Stimulated activated naive CD4-positive, alpha-beta T cell treated with Interleukin-2 at 50 U/mL for 16 hours (primary cell): Measurements from ENCODE around the gene APBA3.

Source experiments
- DNase-seq: peaks from one replicate; lab custom pipeline; 2025; lab: John Stamatoyannopoulos, UW

The APBA3 gene

DNA sequence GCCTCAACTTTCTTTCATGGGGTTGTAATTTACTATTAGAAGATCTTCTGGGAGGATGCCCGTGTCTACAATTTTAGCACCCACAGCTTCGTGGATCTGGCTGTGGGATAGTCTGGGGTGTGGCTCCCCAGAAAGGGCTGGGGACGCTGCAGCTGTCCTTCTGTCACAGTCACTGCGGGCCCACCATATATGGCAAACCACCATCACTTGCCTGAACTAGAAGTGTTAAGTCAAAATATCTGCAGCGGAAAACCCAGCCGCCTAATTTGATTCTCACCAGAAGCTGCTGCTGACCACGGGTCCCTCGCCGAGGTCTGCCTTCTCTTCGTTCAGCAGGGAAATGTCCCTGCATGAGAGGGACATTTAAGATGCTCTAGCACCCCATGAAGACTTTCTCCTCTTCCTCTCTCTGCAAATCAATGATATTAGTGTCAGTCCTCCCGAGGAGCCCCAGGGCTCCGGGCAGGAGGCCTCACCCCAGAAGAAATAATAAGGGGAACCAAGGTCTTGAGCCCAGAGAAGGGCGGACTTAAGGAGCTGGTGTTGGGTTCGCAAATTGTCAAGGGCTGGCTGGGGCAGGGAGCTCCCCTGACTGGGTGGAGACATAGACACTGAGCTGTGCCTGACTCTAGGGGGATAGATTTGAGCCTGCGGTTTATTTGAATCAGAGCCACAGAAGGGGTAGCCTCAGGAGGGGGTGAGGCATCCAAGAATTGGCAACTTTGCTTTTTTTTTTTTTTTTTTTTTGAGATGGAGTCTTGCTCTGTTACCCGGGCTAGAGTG, 27.7 kb upstream of the APBA3 start:
- DNase-seq, result no peak

DNA sequence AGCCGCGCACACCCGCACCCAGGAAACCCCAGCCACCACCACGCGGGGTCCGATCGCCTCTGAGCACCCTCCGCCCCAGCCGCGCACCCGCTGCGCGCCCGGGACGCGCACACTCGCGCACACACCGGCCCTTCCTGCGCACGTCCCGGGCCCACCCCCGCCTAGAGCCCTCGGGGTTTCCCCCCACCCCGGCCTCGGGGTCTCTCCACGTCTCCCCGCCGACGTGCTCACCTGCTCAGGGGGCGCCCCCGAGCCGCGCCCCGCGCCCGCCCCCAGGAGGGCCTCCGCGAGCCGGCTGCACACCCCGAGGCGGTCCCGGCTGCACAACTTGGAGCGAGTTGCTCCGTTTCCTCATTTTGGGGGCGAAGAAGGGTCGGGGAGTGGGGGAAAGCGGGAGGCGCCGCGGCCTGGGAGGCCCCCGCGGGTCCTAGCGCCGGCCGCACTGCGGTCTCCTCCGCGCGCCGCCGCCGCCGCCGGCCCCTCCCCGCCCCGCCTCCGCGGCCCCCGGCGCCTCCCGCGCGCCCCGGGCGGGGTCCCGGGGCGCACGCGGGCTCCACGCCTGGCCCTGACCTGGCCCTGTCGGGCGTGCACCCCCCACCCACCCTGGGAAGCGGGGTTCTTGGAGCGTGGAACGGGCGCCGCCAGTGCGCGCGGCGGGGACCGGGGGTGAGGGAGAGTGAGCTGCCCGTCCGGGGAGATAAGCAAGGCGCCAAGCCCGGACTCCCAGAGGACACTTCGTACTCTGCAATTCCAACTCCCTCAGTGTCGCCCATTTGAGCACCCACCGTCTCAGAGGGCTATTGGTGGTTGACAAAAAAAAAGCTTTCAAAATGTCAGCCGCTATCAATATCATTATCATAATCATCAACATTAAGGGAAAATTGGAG, 24.7 kb upstream of the APBA3 start, which contains the start of gene MATK:
Gene MATK (minus strand): TSS at position 444 of the 887 bp plus-strand sequence. CDS start 1,246 bp downstream, outside the sequence.
- peak; percentile 29 for DNase-seq

DNA sequence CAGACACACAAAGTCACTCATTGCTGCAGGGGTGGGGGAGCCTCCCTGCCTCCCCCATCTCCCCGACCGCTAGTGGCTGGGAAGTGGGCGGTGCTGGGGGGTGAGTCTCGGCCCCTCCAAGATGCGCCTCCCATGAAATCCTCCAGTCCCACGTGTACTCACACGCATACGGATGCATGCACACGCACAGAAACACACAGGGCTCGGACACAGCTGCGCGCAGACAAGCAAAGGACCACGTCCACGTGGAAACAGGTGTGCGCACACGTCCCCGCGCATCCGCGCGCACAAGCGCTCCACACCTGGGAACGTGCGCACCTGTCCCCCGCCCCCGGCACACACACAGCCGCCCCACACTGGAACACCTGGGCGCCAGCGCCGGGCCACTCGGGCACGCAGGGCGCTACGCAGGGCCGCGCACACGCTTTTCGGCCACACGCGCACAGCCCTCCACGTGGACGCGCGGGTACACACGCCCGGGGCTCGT, 24.0 kb upstream of the APBA3 start:
- peak; percentile 29 for DNase-seq

DNA sequence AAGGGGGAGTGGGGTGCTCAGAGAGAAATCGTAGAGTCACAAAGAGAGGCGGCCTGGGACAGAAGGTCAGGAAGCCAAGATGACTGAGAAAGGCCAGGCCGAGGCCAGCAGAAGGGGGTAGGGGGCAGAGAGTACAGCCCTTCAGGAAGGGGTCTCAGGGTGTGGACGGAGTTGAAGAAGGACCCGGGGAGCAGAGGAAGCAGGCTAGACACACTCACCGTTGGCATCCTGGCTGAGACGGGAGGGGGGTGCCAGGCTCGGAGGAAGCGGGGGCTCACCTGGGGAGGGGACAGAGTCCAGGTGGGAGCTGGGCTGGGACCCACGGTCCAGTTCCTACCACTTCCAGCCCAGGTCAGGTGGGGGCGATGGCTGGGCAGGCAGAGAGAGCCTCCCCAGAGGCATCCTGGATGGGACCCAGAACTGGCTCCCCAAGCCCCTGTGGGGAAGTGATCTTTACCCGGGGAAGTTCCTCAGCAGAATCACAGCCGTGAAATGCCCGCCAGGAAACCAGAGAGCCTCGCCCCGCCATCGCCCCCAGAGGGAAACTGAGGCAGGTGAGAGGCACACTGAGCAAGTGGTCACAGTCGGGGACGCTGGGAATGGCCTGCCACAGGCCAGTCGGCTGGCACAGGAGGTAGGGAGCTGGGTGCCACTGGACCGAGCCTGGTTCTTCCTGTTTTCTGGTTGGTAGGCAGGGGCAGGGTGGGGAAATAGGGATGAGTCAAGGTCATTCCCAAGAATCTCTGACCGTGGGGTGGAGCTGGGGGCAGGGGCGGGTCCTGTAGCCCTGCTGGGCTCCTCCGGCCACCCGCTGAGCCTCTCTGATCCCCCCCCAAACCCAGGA, 23.3 kb upstream of the APBA3 start:
- DNase-seq, result no peak

DNA sequence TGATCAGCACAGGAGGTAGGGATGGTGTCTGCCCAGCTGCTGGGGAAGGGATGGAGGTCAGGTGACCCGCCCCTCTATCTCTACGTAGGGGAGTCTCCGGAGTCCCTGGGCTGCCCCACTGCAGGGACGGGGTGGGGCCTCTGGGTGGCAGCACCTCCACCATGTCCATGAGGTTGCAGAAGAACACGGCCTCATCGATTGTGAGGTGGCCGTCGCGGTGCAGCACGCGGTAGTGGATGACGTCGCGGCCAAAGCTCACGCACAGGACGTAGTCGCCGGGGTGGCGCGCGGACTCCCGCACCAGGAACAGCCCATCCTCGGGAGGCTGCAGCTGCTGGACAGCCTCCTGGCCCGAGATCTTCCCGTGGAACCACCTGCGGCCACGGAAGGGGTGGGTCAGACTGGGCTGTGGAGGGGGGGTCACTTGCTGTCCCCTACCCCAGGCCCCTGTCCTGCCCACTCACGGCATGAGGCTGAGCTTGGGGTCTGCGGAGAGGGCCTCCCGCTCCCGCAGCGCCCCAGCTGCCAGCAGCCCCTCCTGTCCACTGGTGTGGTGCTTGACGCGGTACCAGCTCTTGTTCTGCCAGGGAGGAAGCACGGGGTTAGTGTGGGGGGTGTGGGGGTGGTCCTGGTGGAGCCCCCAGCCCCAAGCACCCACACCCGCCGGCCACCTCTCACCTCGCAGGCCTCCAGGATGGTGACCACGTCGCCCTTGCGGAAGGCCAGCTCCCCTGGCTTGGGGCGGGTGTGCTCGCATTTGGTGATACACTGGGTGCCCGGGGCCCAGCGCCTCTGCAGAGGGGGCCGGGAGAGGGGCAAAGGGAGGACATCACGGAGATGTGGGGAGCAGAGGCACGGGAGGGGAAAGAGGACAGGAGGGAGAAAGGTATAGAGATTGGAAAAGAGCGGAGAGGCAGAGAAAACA, 22.4 kb upstream of the APBA3 start:
- DNase-seq, result peak; percentile 6

DNA sequence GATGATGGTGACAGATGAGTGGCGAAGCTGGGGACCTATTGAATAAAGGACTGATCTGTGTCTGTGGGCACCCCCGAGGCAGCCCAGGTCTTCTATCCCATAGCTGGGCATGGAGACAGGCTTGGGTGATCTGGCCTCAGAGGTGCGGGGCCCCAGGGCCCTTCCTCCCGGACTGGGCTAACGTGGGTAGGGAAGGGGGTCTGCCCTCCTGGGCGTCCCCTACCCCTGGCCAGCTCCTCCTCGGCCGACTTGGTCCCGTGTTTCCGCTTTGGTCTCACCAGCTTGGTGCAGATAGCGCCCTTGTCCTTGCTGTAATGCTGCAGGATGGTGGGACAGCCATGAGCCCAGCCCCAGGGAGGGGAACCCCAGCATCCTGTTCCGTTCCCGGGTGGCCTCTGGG, 21.4 kb upstream of the APBA3 start:
- DNase-seq, result no peak

DNA sequence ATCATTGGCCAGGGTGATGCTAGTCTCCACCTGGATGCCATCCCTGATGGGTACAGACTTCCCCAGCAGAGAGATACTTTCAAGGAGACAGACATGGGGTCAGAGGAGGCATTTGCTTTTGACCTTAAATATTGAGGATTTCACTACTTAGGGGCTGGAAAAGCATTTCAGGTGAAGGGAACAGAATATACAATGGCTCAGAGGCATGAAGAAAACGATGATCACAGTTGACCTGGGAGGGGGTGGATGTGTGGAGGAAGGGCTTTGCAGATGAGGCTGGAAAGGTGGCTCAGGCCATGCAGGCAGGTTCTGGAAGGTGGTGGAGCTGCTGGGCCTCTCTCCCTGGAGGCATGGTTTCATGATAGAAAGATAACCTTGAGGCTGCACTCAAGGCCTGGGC, 20.8 kb upstream of the APBA3 start:
- DNase-seq, result no peak

DNA sequence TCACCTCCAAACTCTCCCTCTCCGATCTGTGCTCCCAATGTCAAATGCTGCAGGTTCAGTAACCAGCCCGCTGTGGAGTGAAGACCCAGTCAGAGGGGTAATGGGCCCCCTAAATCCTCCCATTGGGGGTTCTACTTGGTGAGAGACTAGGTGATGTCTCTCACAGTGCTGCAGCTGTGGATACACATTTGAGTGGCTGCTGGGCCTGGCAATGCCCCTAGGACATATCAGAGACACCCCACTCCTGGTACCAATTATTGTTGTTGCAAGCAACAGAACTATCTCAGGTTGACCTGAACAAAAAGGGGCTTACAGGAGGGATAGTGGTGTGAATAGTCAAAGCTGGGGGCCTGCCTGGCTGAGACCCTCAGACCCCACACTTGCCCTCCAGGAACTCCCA, 20.1 kb upstream of the APBA3 start:
- DNase-seq, result no peak

DNA sequence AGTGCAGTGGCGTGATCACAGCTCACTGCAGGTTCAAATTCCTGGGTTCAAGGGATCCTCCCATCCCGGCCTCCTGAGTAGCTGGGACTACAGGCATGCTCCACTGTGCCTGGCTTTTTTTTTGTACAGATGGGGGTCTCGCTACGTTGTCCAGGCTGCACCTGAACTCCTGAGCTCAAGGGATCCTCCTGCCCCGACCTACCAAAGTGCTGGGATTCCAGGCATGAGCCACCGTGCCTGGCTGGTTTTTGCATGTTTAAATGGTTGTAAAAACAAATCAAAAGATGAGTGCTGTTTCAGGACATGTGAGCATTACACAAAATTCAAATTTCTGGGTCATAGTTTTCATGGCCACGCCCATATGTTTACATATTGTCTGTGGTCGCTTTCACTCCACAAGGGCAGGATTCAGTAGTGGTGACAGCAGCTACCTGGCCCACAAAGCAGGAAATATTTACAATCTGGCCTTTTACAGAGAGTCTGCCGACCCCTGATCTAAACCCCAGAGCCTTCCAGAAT, 19.4 kb upstream of the APBA3 start:
- no peak for DNase-seq

DNA sequence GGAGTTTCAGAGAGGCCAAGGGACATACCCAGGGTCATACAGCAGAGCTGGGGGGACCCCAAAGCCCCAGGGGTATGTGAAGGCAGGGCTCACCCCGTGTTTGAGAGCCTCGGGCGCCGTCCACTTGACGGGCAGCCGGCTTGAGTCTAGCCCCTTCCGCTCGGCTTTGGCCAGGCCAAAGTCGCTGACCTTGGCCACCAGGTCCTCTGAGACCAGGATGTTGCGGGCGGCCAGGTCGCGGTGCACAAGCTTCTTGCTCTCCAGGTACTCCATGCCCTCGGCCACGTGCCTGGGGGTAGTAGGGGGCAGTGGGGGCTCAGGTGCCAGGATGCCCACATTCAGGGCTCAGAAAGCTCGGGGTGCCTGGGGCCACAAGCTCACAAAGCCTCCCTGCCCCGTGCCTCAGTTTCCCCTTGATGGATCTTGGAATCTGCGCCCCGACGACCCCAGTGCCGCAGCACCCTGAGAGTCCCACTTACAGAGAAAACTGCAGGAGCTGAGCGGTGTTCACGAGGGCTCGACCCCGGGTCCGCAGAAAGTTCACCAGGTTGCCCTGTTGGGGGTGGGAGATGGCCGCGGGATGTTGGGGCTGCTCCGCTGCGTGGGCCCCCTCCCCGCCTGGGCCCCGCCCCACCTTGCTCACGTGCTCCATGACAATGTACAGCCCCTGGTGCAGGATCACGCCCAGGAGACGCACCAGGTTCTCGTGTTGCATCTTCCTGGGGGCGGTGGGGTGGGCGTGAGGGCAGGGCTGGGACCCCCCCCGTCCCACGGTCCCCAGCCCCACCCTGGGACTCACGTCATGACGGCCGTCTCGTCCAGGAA, 17.6 kb upstream of the APBA3 start:
- no peak for DNase-seq

DNA sequence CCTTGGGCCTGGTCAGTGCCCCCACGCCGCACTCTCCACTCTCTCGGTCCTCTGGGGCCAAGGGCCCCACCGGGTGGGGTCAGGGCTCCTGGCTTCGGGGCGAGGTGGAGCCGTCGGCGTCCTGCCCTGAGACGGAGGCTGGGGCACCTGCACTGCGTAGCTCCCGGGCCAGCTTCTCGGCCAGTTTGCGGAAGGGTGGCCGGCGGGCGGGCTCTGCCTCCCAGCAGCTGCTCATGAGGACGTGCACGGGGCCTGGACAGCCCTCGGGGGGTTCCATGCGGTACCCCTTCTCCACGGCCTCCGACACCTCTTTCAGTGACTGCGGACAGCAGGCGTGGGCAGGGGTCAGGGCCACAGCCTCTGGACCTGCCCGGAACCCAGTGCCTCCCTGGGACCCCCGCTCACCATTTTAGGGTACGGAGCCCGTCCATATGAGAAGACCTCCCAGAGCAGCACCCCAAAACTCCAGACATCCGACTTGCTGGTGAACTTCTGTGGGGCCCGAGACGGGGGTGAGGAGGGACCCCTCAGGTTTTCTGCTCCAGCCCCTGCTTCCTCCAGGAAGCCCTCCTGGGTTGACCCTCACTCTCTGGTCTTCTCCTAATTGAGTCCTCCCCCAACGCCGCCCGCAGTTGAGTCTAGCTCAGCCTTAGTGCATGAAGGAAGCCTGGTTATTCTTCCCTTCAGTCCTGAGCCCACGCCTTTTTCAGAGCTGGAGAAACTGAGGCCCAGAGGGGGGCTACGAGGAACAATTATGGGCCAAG, 16.8 kb upstream of the APBA3 start:
- no peak for DNase-seq

DNA sequence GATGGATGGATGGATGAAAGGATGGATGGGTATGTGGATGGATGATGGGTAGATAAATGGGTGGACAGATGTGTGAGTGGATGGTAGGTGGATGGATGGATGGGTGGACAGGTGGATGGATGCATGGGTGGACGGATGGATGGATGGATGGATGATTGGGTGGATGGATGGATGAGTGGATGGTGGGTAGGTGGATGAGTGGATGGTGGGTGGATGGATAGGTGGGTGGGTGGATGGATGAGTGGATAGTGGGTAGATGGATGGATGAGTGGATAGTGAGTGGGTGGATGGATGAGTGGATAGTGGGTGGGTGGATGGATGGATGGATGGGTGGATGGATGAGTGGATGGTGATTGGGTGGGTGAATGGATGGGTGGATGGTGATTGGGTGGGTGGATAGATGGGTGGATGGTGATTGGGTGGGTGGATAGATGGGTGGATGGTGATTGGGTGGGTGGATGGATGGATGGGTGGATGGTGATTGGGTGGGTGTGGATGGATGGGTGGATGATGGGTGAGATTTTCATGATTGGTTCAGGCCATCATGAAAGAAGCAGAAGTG, 15.1 kb upstream of the APBA3 start:
- no peak for DNase-seq

DNA sequence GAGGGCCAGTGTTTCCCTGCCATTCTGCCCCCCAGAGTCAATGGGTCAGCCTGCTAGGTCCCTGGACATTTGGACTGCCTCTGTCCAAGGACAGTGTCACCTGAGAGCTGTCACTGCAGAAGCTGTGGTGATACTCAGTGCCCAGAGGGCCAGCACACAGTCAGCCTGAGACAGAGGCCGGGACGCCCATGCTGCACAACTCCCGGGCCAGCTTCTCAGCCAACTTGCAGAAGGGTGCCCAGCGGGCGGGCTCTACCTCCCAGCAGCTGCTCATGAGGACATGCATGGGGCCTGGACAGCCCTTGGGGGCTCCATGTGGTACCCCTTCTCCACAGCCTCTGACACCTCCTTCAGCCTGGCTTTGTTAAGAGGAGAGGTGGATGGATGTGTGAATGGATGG, 14.3 kb upstream of the APBA3 start:
- DNase-seq, result no peak

DNA sequence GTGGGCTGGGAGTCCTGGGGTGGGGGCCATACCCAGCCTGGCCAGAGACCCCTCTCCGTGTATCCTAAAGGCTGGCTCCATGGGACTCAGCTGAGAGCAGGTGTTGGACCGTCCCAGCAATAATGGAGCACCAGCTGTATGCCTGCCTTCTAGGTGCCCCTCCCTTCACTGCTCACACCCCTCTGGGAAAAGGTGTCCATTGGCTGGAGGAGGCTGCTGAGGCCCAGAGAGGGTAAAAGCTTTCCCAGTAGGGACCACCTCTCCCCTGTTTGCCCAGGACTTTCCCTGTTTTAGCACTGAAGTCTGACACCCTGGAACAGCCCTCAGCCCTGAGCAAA, 13.9 kb upstream of the APBA3 start:
- DNase-seq, result no peak

DNA sequence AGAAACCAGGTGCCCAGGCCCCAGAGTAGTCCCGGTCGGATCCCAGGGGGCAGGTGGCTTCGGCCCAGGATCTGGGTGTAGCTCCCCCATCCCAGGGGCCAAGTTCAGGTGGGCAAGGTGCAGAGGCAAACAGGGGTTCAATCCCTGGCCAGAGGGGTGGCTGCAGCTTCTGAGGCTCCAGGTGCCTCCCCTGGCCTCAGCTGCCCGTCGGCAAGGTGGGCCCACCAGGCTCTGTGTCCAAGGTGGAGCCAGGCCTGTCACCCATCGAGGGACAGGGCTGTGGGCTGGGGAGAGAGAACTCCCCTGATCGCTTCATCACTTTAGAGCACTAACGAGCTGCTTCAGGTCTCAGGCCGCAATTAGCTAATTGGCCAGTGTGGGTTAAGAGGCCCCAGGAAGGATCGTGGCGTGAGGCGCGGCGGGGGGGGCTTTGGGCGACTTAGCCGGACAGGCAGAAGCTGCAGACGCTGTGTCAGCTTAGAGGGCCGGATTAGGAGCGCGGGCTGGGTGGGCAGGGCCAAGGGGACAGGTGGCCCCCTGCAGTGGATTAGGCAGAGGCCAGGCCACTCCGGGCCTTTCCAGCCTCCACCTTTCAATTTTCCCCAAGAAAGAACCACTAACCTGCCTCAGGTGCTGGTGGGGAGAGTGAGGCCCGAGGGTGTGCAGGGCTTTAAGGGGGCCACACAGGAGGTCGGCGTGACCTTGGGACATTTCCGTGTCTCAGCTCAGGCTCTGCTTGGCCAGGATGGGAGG, 13.3 kb upstream of the APBA3 start:
- DNase-seq, result no peak

DNA sequence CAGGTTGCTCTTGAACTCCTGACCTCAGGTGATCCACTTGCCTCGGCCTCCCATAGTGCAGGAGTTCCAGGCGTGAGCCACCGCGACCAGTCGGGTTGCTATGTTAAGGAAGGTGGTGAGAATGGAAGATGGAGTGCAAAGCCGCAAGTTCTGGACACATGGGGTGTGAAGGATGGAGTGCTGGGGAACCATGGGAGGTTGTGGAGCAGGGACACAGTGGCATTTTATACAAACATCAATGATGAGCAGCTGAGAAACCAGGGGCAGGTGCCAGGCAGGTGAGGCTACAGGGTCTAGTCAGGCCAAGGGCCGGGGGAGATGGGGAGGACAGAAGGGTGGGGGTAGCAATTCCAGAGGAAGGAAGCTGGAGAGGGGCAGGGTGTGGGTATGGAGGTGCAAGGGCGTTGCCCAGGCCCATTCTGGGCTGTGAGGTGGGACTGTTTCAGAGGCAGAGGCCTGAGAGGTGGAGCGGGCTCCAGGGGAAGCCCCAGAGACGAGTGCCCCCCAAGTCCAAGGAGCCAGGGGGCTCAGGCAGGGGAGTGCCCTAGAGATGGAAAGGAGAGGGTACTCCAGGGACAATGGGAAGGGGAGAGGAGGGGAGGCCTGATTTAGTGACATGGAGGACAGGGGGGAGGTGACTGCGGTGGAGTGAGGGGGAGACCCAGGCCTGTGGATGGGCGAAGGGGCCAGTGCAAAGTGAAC, 12.5 kb upstream of the APBA3 start:
- DNase-seq, result no peak

DNA sequence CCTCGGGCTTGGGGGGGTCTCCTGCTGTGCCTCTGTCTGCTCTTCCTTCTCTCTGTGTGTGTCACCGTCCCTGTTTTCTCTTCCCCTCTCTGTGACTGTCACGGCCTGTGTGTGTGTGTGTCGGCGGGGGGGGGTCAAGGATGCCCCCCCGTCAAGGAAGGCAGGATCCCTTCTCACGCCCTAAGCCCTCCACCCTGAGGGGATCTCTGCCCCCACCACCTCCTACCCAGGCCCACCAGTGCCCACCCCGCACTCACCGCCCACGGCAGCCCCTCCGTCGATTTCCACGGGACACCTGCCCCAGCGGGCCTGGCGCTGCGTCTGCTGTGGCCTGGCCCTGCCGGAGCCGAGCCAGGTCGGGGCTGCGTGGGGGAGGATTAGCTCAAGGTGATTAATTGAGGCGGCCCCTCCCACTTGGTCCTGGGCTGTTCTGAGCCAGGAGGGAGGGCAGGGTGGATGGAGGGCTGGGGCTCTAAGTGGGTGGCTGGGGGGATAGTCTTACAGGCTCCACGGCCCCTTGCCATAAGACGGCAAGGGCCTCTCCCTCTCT, 10.5 kb upstream of the APBA3 start, which contains the start of gene RAX2:
Gene RAX2 (minus strand): TSS at position 323 of the 550 bp plus-strand sequence. CDS start 486 bp downstream, outside the sequence.
- DNase-seq, result no peak
